Vagina (tissue), 2 donors: ENCODE data around the gene KAT7. TPM values are rescaled to one million over a fixed set of nuclear protein-coding genes. Genes with fewer than 3 reads are reported as not detected.

Source experiments
- DNase-seq, 2 donors: peaks; one replicate each; pipeline ENCODE4 v3.0.0-alpha.2; 2017; ENCODE audit errors: extremely low spot score in 2 of 2
- H3K27ac ChIP-seq: fragments of 200-600 bp; sonication (generic); one replicate; pipeline ENCODE4 v1.5.1; 2019
- H3K27me3 ChIP-seq: fragments of 200-600 bp; sonication (generic); one replicate; pipeline ENCODE4 v1.5.1; 2019
- H3K36me3 ChIP-seq, 2 donors: fragments of 200-600 bp; sonication (generic); one replicate each; pipeline ENCODE4 v1.5.1; 2017 to 2019
- H3K4me1 ChIP-seq: fragments of 200-600 bp; sonication (generic); one replicate; pipeline ENCODE4 v1.5.1; 2019
- H3K4me3 ChIP-seq, 2 donors: fragments of 200-600 bp; sonication (generic); 1 replicate in 1 of 2; 2 replicates in 1 of 2; pipeline ENCODE4 v1.5.1; 2016 to 2019
- H3K9me3 ChIP-seq: fragments of 200-600 bp; sonication (generic); one replicate; pipeline ENCODE4 v1.5.1; 2019
- POLR2A ChIP-seq, 2 donors: fragments of 450-650 bp; IDR thresholded peaks; one replicate each; pipeline ENCODE4 v1.6.1; 2017; ENCODE audit warnings: antibody characterized with exemption in 2 of 2, mild to moderate bottlenecking in 2 of 2, moderate library complexity in 2 of 2
- POLR2AphosphoS5 ChIP-seq, 2 donors: sonication (generic); formaldehyde crosslinking; IDR thresholded peaks; one replicate each; pipeline ENCODE4 v1.9.0; 2017; ENCODE audit warnings: antibody characterized with exemption in 2 of 2, mild to moderate bottlenecking in 2 of 2, low read depth in 1 of 2; ENCODE audit not compliant: insufficient read depth in 1 of 2
- intact Hi-C: fragments of 100-400 bp; cut with DNase I; formaldehyde crosslinking; loops from one replicate; pipeline ENCODE4 v1.15.1; 2023
- total RNA-seq: library from RNA; depleted of rRNA; stranded (reverse); fragments of >200 nt; gene quantifications from one replicate; pipeline ENCODE4 v1.2.3, GENCODE V29; 2016
- TF ChIP-seq, protein P1 (sequence below), 3 experiments: fragments of 450-650 bp in 2 of 3; fragments of 200-600 bp in 1 of 3; sonication (generic) in 1 of 3; IDR thresholded peaks; one replicate each; pipeline ENCODE4 v1.5.1; 2017 to 2019; ENCODE audit warnings: antibody characterized with exemption in 3 of 3, mild to moderate bottlenecking in 2 of 3, moderate library complexity in 2 of 3

The KAT7 gene
- total RNA-seq, 1 donor from 2014 or later = 36.1 TPM

DNA sequence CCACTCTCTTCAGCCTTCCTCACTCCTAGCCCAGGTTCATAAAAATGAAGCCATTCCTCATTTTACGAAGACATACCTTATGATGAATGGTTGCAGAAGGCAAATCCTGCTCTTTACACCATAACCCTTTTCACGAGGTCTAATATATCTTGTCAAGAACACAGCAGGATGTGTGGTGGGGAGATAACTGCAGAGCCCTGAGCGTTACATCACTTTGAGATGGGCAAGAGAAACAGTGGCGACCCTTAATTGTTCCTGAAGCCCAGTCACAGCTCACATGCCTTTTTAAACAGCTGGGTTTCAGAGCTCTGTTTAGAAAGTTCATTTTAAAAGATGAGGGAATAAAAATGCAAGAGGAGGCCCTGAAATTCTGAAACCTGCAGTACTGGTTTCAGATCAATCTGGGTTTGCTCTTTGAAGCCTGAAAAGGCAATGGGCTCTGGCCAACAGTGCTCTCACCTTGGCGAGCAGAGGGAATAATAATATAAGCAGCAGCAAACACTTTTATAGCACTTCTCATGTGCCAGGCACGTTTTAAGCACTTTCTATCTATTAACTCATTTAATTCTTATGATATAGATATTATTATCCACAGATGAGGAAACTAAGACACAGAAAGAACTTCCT, 27.4 kb upstream of the KAT7 start:
- Histone ChIP-seq H3K4me1 (peaks cover 48% of the 10 kb centered on the region), H3K9me3 (no peaks in the 10 kb centered on the region), H3K27ac (no peak overlapping the region), H3K4me3 (no peak overlapping the region), H3K36me3 (no peaks in the 10 kb centered on the region), H3K27me3 (no peaks in the 10 kb centered on the region)
- no peak for TF ChIP-seq POLR2AphosphoS5 (IDR thresholded peaks at IDR 0.05; ENCODE audit: insufficient read depth in 1 of 2, low read depth in 1 of 2)
- TF ChIP-seq, protein P1, sequence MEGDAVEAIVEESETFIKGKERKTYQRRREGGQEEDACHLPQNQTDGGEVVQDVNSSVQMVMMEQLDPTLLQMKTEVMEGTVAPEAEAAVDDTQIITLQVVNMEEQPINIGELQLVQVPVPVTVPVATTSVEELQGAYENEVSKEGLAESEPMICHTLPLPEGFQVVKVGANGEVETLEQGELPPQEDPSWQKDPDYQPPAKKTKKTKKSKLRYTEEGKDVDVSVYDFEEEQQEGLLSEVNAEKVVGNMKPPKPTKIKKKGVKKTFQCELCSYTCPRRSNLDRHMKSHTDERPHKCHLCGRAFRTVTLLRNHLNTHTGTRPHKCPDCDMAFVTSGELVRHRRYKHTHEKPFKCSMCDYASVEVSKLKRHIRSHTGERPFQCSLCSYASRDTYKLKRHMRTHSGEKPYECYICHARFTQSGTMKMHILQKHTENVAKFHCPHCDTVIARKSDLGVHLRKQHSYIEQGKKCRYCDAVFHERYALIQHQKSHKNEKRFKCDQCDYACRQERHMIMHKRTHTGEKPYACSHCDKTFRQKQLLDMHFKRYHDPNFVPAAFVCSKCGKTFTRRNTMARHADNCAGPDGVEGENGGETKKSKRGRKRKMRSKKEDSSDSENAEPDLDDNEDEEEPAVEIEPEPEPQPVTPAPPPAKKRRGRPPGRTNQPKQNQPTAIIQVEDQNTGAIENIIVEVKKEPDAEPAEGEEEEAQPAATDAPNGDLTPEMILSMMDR (IDR thresholded peaks at IDR 0.05) = no peak
- no peak for TF ChIP-seq POLR2A (IDR thresholded peaks at IDR 0.05)
- no peak for DNase-seq
- intact Hi-C loops = no loop called here

DNA sequence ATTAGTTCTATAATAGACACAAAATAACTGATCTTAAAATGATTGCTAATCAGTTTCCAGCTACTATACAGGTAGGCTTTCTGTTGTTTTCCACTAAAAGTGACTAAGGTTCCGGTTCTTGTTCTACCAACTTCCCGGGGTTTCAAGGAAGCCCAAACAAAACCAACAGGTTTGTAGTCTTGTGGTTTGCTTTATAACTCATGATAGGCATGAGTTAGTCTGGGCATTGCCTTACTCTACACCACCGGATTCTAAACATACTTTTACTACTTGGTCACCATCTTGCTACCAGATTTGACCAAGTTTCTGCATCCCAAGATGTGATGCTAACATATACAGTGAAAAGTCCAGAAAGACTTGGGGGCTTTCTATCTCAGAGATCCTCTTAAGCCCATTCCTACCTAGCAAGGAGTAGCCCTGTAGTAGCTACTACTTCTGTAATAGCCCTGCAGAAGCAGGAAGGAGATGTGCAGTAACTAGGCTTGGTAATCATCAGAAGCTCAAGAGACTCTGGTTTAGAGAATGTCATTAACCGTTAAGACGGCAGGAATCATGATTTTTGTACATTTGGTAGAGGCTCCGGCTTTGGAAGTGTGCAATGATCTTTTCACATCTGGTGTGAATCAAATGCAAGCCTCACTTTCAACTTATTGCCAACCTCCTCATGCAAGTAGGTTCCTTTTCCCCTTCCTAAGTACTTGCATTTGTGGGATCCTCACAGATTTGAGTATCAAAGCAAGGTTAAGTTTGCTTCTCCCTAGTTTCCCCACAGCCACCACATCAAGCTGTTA, 26.1 kb upstream of the KAT7 start:
- peaks cover 35% of the 10 kb centered on the region for H3K4me1 ChIP-seq
- no peaks in the 10 kb centered on the region for H3K27me3 ChIP-seq
- peak overlapping the region; percentile 77 for H3K27ac ChIP-seq
- intact Hi-C loops = no loop called here
- H3K9me3 ChIP-seq = no peaks in the 10 kb centered on the region
- H3K4me3 ChIP-seq = peak overlapping the region in 1 of 2 donors; percentile 92
- TF ChIP-seq POLR2AphosphoS5 (IDR thresholded peaks at IDR 0.05; ENCODE audit: insufficient read depth in 1 of 2, low read depth in 1 of 2) = no peak
- TF ChIP-seq POLR2A (IDR thresholded peaks at IDR 0.05) = no peak
- TF ChIP-seq, protein P1 (IDR thresholded peaks at IDR 0.05) = no peak
- DNase-seq = no peak
- H3K36me3 ChIP-seq = no peaks in the 10 kb centered on the region

DNA sequence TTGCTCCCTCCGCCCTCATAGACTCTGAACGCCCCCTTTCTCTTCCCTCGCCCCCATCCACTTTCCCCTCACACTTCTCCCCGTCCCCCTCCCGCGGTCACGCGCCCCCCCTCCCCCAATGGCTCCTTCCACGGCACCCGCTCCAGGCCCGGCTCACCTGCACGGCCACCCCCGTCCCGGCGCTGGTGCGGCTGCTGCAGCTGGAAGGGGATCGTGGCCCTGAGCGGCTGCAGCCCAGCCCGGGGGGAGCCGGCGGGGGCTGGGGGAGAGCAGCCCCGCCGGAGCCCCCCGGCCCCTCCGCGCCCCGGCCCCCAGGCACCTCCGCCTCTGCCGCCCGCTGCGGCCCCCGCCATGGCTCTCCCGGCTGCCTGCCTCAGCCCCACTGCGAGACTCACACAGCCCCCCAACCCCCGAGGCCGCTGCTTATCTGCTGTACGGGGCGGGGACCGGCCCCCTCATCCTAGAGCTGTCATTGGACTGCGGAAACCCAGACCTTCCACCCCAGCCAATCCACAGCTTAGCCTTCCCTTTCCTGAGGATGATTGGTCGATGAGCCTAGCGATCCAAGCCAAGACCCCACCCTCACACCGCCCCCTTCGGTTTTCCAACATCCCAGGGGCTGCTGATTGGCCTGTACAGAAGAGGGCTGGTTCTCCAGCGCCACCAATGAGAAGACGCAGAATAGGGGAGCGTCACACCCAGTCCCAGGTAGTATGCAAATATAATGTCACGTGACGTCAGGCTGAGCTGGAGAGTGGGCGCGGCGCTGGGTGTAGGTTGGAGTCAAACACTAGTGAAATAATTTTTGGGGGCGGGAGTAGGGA, 24.5 kb upstream of the KAT7 start, which contains the start of gene FAM117A:
Gene FAM117A, minus strand, starts transcription at position 397 of the 824 bp plus-strand sequence. Its CDS starts 44 bp downstream, at position 353.
- H3K27ac ChIP-seq = peak within 1 kb of the TSS; percentile 77
- intact Hi-C loops = no loop called here
- H3K4me1 ChIP-seq = peaks cover 34% of the 10 kb centered on the region
- no peaks in the 10 kb centered on the region for H3K36me3 ChIP-seq
- no peaks in the 10 kb centered on the region for H3K27me3 ChIP-seq
- peak within 1 kb of the TSS; percentile 67 to 92 for H3K4me3 ChIP-seq
- H3K9me3 ChIP-seq = no peaks in the 10 kb centered on the region
- TF ChIP-seq POLR2A (IDR thresholded peaks at IDR 0.05) (no peak), POLR2AphosphoS5 (IDR thresholded peaks at IDR 0.05; ENCODE audit: insufficient read depth in 1 of 2, low read depth in 1 of 2) (peak; percentile 68 to 86)
- peak; percentile 99 to 100 for DNase-seq

DNA sequence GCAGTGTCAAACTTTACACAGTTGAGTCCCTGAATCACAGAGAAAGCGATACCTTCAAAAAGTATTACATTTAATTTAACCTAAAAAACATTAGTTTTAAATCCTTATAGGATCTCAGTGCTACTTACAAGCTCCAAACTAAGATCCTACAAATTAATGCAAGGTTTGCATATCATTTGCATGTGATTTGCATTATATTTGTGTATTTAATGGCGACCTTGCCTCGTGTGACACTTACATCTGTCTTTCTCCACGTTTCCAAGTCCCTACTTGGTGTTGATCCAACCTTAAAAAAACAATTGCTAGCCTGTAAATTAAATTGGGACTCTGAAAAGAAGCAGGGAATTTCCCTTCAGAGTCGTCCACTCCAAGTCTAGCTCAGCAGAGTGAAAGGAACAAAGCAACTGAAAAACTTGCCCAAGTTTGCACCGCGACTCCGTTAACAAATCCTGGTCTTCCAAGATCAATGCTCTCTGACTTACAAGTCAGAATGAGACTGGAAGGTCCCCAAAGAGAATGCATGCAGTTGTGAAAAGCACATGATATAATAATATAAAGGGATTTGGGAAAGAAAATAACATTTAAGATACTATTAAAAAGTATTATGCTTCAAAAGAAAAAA, 23.8 kb upstream of the KAT7 start:
- Histone ChIP-seq H3K27me3 (no peaks in the 10 kb centered on the region), H3K36me3 (no peaks in the 10 kb centered on the region), H3K27ac (peak overlapping the region; percentile 30), H3K9me3 (no peaks in the 10 kb centered on the region), H3K4me1 (peaks cover 34% of the 10 kb centered on the region), H3K4me3 (peak overlapping the region; percentile 67 to 92)
- no peak for DNase-seq
- TF ChIP-seq POLR2AphosphoS5 (IDR thresholded peaks at IDR 0.05; ENCODE audit: insufficient read depth in 1 of 2, low read depth in 1 of 2) = no peak
- no peak for TF ChIP-seq POLR2A (IDR thresholded peaks at IDR 0.05)
- TF ChIP-seq, protein P1 (IDR thresholded peaks at IDR 0.05) = no peak
- intact Hi-C loops = no loop called here
